ENCODE measurements around the gene PKHD1. TPM values are rescaled to one million over a fixed set of nuclear protein-coding genes. Genes with fewer than 3 reads are reported as not detected.

The PKHD1 gene
- total RNA-seq, 4 donors from 2014 or later: 0.12 TPM; not detected in 3

GRCh38 chr6:51936531-51937290 lies 150.7 kb downstream of the PKHD1 start:
- TF ChIP-seq, protein P1, sequence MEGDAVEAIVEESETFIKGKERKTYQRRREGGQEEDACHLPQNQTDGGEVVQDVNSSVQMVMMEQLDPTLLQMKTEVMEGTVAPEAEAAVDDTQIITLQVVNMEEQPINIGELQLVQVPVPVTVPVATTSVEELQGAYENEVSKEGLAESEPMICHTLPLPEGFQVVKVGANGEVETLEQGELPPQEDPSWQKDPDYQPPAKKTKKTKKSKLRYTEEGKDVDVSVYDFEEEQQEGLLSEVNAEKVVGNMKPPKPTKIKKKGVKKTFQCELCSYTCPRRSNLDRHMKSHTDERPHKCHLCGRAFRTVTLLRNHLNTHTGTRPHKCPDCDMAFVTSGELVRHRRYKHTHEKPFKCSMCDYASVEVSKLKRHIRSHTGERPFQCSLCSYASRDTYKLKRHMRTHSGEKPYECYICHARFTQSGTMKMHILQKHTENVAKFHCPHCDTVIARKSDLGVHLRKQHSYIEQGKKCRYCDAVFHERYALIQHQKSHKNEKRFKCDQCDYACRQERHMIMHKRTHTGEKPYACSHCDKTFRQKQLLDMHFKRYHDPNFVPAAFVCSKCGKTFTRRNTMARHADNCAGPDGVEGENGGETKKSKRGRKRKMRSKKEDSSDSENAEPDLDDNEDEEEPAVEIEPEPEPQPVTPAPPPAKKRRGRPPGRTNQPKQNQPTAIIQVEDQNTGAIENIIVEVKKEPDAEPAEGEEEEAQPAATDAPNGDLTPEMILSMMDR (IDR thresholded peaks at IDR 0.05): no peak
- ATAC-seq (ENCODE audit: low FRiP score) (no peak), DNase-seq (ENCODE audit: low spot score) (no peak)

DNA sequence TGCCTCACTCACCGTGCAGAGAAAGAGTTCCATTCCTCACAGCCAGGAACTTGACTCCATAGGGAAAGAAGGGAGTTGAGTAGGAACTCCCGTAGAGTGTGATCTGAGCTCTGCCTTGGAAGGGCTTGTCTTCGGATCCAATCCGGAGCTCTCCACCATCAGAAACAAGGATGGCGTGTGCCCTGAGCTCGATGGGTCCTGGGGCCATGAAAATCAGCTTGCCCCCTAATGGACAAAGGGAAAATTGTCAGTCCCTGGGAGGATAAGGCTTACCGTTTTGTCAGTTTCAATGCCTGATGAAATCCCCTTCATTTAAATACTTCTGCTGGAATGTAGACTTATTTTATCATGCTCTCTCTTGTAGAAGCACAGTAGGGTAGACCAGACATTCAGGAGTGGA lies 153.3 kb downstream of the PKHD1 start:
- TF ChIP-seq, protein P1 (IDR thresholded peaks at IDR 0.05): no peak
- no peak for ATAC-seq (ENCODE audit: low FRiP score)
- DNase-seq (ENCODE audit: low spot score): no peak

GRCh38 chr6:51932956-51933355 lies 154.5 kb downstream of the PKHD1 start:
- ATAC-seq (ENCODE audit: low FRiP score): no peak

DNA sequence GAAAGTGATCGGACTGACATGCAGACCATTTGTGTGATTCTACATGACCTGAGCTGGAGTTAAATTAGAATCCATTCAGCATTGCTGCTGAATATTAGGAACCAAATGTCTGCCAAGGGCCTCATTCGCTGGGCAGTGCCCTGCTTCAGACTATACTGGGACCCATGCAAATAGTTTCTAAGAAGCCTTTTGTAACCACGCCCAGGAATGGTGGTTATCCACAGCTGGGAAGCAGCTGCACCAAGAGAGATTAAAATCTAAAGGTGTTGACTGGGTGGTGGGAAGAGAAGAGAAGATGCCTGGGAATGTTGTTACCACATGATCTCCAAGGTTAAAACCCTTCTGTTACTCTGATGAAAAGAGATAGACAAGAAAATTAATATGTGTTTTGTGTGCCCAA lies 156.8 kb downstream of the PKHD1 start:
- no peak for DNase-seq (ENCODE audit: low spot score)
- ATAC-seq (ENCODE audit: low FRiP score): no peak
- TF ChIP-seq, protein P1 (IDR thresholded peaks at IDR 0.05): no peak

More at GRCh38 chr6:51932956-51933355, 154.5 kb downstream of the PKHD1 start:
- DNase-seq (ENCODE audit: low spot score): no peak
- TF ChIP-seq, protein P1 (IDR thresholded peaks at IDR 0.05): no peak

DNA sequence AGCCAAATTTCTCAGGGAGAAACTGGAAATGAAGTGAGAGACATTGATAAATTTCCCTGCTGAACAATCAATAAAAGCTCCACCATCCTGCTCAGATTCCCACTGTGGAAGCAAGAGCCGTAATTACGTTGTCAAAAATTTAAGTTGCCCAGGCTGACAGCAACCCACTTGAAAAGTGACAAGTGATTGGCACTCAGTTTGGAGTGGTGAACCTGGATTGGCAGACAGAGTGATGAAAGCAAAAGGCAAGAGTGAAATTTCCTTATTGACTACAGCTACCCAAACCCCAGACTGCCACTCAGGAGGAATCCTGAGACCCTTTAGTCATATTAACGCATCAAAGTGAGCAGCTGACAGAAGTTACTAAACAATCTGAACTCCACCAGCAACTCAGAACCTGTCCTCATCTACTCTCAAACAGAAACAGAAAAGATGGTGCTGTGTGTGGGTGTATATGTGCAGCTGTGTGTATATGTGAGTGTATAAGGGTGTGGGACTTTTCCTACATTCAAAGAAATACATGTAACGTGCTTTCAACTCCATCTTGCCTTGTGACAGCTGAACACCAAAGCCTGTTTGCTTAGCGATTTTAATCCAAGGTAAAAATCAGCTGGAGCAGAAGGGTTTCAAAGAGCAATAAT lies 157.4 kb downstream of the PKHD1 start:
- no peak for ATAC-seq (ENCODE audit: low FRiP score)
- TF ChIP-seq, protein P1 (IDR thresholded peaks at IDR 0.05): no peak

DNA sequence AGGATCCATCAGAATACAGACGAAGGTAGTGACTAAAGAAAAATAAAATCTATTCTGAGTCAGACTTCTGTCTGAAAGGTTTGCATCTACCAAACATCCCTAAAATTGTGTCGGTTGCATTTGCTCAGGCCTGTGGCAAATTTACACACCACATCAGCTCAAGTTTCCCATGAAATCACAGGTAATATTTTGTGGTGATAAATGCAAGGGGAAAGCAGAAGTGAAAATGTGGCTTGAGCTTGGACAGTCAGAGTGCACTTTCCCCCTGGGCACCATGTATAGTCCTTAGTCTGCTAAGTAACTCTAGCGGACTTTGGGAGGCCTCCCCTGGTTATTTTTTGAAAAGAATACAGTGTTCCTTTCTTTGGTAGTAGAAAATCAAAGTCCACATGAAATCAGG lies 159.1 kb downstream of the PKHD1 start:
- DNase-seq (ENCODE audit: low spot score) (no peak), ATAC-seq (ENCODE audit: low FRiP score) (no peak)
- TF ChIP-seq, protein P1 (IDR thresholded peaks at IDR 0.05): no peak

More for the DNA sequence above, 157.4 kb downstream of the PKHD1 start:
- no peak for DNase-seq (ENCODE audit: low spot score)

- TF ChIP-seq, protein P1 (IDR thresholded peaks at IDR 0.05): no peak
- no peak for DNase-seq (ENCODE audit: low spot score)
- ATAC-seq (ENCODE audit: low FRiP score): no peak
Observed at GRCh38 chr6:51927450-51927849, 160.0 kb downstream of the PKHD1 start.

Measured in omental fat pad (tissue), 4 donors.